Activated CD4-positive, alpha-beta T cell treated with anti-CD3 and anti-CD28 coated beads for 36 hours (primary cell): ENCODE measurements around the gene OTUD5. TPM values are rescaled to one million over a fixed set of nuclear protein-coding genes. Genes with fewer than 3 reads are reported as not detected.

Experiments
- ATAC-seq: fragments of 200-7000 bp; cut with Tn5 transposase; one replicate; pipeline ENCODE4 v1.10.0; 2021; ENCODE audit warnings: mild to moderate bottlenecking, moderate library complexity
- CTCF ChIA-PET: fragments of 350-600 bp; sonication (Branson Sonifier 250); formaldehyde crosslinking; loops from one replicate; lab custom pipeline; 2021; ENCODE audit warnings: antibody characterized with exemption; lab: Charles Lee
- POLR2A ChIA-PET: fragments of 350-600 bp; sonication (Branson Sonifier 250); formaldehyde crosslinking; loops from one replicate; lab custom pipeline; 2021; ENCODE audit warnings: antibody characterized with exemption, inconsistent platforms; lab: Charles Lee
- DNase-seq: peaks from one replicate; pipeline ENCODE4 v3.0.0-alpha.2; 2020
- H3K27ac Mint-ChIP-seq: one replicate; pipeline ENCODE4 v1.8.0; 2021; ENCODE audit warnings: mixed read lengths
- H3K27me3 Mint-ChIP-seq: one replicate; pipeline ENCODE4 v1.8.0; 2021; ENCODE audit warnings: mixed read lengths
- H3K36me3 Mint-ChIP-seq: one replicate; pipeline ENCODE4 v1.8.0; 2021; ENCODE audit warnings: low read depth, mixed read lengths
- H3K4me1 Mint-ChIP-seq: one replicate; pipeline ENCODE4 v1.8.0; 2021; ENCODE audit warnings: mixed read lengths
- H3K4me3 Mint-ChIP-seq: one replicate; pipeline ENCODE4 v1.8.0; 2021; ENCODE audit warnings: mild to moderate bottlenecking, moderate library complexity, mixed read lengths
- H3K9me3 Mint-ChIP-seq: one replicate; pipeline ENCODE4 v1.8.0; 2021; ENCODE audit warnings: low read depth, mixed read lengths
- intact Hi-C, 2 experiments: fragments of 100-400 bp; cut with DNase I in 1 of 2; cut with micrococcal nuclease in 1 of 2; formaldehyde crosslinking; loops; one replicate each; pipeline versions ENCODE4 v1.14.2 to v1.15.1; 2022 to 2024; cut with DNase I, micrococcal nuclease
- total RNA-seq, 2 experiments: library from RNA; stranded (reverse); gene quantifications; one replicate each; pipeline ENCODE4 v1.2.3, GENCODE V29; 2021

The OTUD5 gene
- total RNA-seq, 2 experiments from 2014 or later: 68.0 to 98.1 TPM

DNA sequence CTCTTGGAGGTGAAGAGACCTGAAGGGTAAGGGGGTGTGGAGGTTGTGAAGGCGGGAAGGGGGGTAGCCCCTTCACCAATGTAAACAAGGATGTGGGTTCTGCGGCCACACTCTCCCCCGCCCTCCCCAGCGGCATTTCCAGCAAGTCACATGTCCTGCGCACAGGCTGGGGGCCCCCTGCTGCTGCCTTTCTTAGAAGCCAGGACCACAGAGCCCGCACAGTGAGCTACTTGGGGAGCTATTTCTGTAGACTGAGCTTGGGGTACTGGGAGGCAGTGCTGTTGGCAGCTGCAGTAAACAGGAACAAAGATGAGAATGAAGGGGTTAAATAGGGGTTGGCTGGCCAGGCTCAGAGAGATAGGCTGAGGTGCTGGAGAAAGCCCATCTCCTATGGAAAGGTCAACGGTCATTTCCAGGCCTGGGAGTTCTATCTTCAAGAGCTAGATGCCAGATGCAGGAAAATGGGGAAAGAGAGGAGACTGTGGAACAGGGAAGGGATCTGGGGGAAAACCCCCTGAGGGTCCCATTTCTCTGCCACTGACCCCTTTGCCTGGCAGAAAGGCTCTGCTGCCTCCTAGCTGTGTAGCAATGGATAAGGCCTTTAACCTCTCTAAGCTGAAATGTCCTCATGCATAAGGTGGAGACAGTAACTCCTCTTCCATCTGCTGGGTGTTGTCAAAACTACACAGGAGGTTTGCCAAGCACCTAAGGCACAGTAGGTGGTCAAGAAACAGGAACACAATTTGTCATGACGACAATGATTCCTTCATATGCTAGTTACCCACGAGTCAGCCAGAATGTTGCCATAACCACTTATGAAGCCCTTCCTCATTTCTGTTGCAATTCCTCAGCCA lies 20.1 kb downstream of the OTUD5 start:
- Mint-ChIP-seq H3K36me3 (peaks cover 70% of the 10 kb centered on the region), H3K4me3 (peak overlapping the region; percentile 64), H3K27me3 (no peaks in the 10 kb centered on the region), H3K9me3 (no peaks in the 10 kb centered on the region), H3K4me1 (peaks cover 81% of the 10 kb centered on the region), H3K27ac (peak overlapping the region; percentile 96)
- ATAC-seq (peak; percentile 61), DNase-seq (peak; percentile 93)
- POLR2A ChIA-PET: interaction anchor here (0.6 to 5.3 kb wide), 12 partner anchors 13 to 306 kb away, joined by 3 to 86 read pairs (median 6); partner anchors contain the start of genes OTUD5, PIM2, PQBP1 and SLC35A2
- intact Hi-C loops: loop anchor here (1.0 to 5.0 kb wide), 6 partner anchors 18 to 335 kb away; partner anchors contain the start of gene PIM2 (in 2 of the 2)
- CTCF ChIA-PET: interaction anchor here (0.6 to 2.3 kb wide), 8 partner anchors 9 to 218 kb away, joined by 3 to 17 read pairs (median 3); partner anchors contain the start of genes PIM2 and SLC35A2

DNA sequence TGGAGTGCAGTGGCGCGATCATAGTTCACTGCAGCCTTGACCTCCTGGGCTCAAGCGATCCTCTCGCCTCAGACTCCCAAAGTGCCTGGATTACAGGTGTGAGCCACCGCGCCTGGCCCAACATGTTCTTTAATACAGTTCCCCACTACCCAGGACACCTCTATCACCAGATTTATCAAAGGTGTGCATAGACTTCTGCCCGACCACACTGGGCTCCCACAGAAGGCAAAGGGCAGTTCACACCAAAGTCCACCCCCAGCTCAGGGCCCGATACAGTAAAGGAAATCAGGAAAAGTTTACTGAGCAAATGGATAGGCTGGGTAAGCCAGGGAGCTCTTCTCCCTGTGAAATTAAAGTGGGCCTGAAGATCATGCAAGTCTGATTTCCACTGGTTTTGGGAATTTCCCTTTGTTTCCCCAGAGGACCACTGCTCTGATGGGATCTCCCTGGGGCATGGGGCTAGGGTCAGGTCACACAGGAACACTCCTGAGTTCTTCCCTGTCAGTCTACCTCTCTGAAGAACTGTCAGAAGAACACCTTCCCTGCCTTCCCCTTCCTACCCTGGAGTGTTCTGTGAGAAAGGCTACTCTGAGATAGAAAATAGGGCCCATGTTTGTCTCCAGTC lies 20.9 kb downstream of the OTUD5 start:
- Mint-ChIP-seq H3K27me3 (no peaks in the 10 kb centered on the region), H3K4me3 (peak overlapping the region; percentile 64), H3K9me3 (no peaks in the 10 kb centered on the region), H3K27ac (peak overlapping the region; percentile 96), H3K4me1 (peaks cover 73% of the 10 kb centered on the region), H3K36me3 (peaks cover 63% of the 10 kb centered on the region)
- intact Hi-C loops: loop anchor here (1.0 to 5.0 kb wide), 6 partner anchors 17 to 336 kb away; partner anchors contain the start of gene PIM2 (in 2 of the 2)
- ChIA-PET CTCF (interaction anchor here (0.6 to 2.1 kb wide), 4 partner anchors 10 to 219 kb away, joined by 3 to 9 read pairs (median 5); partner anchors contain the start of gene SLC35A2), POLR2A (interaction anchor here (0.6 to 5.3 kb wide), 10 partner anchors 13 to 305 kb away, joined by 3 to 86 read pairs (median 6); partner anchors contain the start of genes OTUD5, PIM2, PQBP1 and SLC35A2)
- ATAC-seq (peak; percentile 0), DNase-seq (no peak)

DNA sequence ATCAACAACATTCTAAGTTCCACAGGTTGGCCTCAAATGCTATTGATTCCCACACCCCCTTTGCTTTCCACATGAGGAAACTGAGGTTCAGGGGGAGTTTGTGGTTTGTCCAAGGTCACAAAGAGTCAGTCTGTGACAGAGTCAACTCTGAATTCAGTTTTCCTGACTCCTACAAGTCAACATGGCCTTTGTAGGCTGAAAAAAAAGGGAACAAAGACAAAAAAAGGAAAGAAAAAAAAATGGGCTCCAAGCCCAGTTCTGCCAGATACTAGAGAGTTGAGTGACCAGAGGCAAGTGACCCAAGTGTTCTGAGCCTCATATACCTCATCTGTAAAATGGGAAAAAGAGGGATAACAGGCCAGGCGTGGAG lies 22.1 kb downstream of the OTUD5 start:
- Mint-ChIP-seq H3K36me3 (peaks cover 59% of the 10 kb centered on the region), H3K4me1 (peaks cover 67% of the 10 kb centered on the region)

DNA sequence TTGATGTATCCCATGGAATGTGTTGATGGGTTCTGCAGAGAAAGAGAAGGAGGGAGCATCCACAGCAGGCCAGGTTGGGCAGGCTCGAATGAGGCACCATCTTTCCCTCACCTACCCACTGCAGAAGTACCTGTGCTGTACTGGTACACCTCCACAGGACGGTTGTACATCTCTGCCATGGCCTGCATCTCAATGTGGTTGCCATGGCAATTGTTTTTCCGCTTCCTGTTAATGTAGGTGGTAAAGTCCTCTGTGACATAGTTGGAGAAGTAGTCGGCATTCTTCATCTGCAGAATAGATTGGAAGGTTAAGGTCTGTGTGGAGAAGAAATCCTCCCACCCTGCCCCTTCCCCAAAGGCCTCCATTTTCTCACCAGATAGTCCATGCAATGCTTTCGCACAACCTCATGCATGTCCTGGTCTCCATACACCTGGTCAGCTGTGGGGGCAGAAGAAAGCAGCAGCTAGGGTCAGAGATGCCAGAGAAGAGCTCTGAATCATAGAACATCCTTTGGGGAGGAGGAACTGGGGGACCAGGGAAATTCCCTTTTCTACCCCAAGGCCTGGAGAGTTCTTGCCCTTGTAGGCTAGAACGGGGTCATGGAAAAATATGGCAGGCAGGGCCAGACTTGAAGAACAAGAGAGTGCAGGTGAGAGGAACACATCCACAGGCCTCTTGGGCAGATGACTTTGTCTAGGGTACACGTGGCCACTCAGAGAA lies 22.7 kb downstream of the OTUD5 start:
- POLR2A ChIA-PET: interaction anchor here (0.6 to 1.2 kb wide), 4 partner anchors 8 to 23 kb away, joined by 4 to 6 read pairs (median 5); partner anchors contain the start of genes OTUD5 and SLC35A2
- CTCF ChIA-PET: interaction anchor here (1.0 kb wide), 1 partner anchor 15 kb away, joined by 5 read pairs; no protein-coding TSS in a partner anchor
- DNase-seq (peak; percentile 53), ATAC-seq (peak; percentile 6)
- Mint-ChIP-seq H3K27ac (peak overlapping the region; percentile 96), H3K4me1 (peaks cover 64% of the 10 kb centered on the region), H3K4me3 (peak overlapping the region; percentile 67), H3K9me3 (no peaks in the 10 kb centered on the region), H3K27me3 (no peaks in the 10 kb centered on the region), H3K36me3 (peaks cover 59% of the 10 kb centered on the region)
- intact Hi-C loops: loop anchor here in 1 of 2 experiments (5.0 kb wide), 3 partner anchors 197 to 338 kb away; no protein-coding TSS in a partner anchor

More for the DNA sequence above, 22.1 kb downstream of the OTUD5 start:
- Mint-ChIP-seq H3K9me3 (no peaks in the 10 kb centered on the region), H3K27me3 (no peaks in the 10 kb centered on the region), H3K4me3 (peak overlapping the region; percentile 67), H3K27ac (peak overlapping the region; percentile 96)
- intact Hi-C loops: loop anchor here in 1 of 2 experiments (5.0 kb wide), 3 partner anchors 198 to 337 kb away; no protein-coding TSS in a partner anchor
- ChIA-PET CTCF (interaction anchor here (1.0 kb wide), 1 partner anchor 16 kb away, joined by 5 read pairs; no protein-coding TSS in a partner anchor), POLR2A (interaction anchor here (1.0 to 1.2 kb wide), 2 partner anchors 8 to 15 kb away, joined by 6 read pairs; no protein-coding TSS in a partner anchor)
- no peak for DNase-seq
- no peak for ATAC-seq

DNA sequence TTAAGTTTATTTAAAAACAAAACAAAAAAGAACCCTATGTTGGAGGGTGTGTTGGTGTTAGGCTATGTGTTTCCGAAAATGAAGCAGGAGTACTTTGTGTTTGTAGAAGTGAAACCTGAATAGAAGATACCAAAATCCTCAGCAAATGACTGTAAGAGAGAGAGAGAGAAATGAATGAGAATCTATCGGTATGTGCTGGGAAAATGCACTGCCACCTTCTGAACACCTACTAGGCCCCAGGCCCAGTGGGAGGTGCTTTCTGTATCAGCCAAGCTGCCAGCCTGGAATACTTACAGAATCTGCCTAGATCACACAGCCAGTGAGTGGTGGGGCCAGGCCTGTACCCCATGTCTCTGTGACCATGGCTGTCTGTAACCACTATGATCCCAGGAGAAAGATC lies 23.6 kb downstream of the OTUD5 start:
- CTCF ChIA-PET: interaction anchor here (0.6 kb wide), 1 partner anchor 12 kb away, joined by 3 read pairs; no protein-coding TSS in a partner anchor
- POLR2A ChIA-PET: interaction anchor here (1.1 kb wide), 1 partner anchor 18 kb away, joined by 3 read pairs; no protein-coding TSS in a partner anchor
- H3K4me3 Mint-ChIP-seq: peak overlapping the region; percentile 67

DNA sequence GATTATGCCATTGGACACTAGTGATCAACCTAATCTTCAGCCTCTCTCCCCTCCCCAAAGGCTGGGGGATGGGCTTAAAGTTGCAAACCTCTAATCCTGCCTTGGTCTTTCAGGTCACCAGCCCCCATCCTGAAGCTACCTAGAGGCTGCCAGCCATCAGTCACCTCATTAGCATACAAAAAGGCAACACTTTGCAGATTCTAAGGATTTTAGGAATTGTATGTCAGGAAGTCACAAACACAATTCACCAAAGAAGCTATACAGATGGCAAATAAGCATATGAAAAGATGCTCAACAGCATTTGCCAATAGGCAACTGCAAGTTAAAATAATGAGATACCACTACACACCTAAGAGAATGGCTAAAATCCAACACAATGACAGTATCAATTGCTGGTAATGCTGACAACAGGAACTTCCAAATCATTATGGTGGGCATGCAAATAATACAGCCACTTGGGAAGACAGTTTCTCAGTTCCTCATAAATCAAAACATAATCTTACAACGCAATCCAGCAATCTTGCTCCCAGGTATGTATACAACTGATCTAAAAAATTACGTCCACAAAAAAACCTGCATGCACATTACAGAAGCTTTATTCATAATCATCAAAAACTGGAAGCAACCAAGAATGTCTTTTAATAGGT lies 29.5 kb downstream of the OTUD5 start:
- intact Hi-C loops: no loop called here
- Mint-ChIP-seq H3K4me3 (no peak overlapping the region), H3K27me3 (no peaks in the 10 kb centered on the region), H3K27ac (no peak overlapping the region), H3K4me1 (peaks cover 31% of the 10 kb centered on the region), H3K36me3 (peaks cover 37% of the 10 kb centered on the region), H3K9me3 (no peaks in the 10 kb centered on the region)
- no peak for ATAC-seq
- DNase-seq: no peak
- ChIA-PET POLR2A (no interaction called here), CTCF (no interaction called here)

More for the DNA sequence above, 23.6 kb downstream of the OTUD5 start:
- peaks cover 54% of the 10 kb centered on the region for H3K4me1 Mint-ChIP-seq
- no peaks in the 10 kb centered on the region for H3K9me3 Mint-ChIP-seq
- DNase-seq (peak; percentile 63), ATAC-seq (peak; percentile 20)
- H3K36me3 Mint-ChIP-seq: peaks cover 54% of the 10 kb centered on the region
- no peaks in the 10 kb centered on the region for H3K27me3 Mint-ChIP-seq
- intact Hi-C loops: no loop called here
- H3K27ac Mint-ChIP-seq: peak overlapping the region; percentile 96

DNA sequence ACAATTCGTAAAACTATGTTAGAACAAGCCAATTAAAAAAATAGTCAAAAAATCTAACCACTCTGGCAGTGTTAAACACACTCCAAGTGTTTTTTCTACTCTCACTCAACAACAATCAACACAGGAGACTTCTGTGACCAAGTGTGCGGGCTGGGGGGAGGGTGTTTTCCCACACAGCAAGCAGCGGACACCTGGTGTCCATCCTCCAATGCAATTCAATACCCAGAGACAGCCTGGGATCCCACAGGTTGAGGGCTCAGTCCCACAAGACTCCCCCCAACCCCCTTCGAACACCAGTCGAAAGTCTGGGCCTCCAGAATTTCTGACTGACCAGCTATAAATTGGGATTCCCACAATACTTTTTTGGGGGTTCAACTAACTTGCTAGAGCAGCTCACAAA lies 30.3 kb downstream of the OTUD5 start:
- DNase-seq (no peak), ATAC-seq (no peak)
- H3K36me3 Mint-ChIP-seq: peaks cover 38% of the 10 kb centered on the region
- H3K27ac Mint-ChIP-seq: peak overlapping the region; percentile 31
- H3K27me3 Mint-ChIP-seq: no peaks in the 10 kb centered on the region
- no peaks in the 10 kb centered on the region for H3K9me3 Mint-ChIP-seq
- H3K4me3 Mint-ChIP-seq: no peak overlapping the region
- peaks cover 34% of the 10 kb centered on the region for H3K4me1 Mint-ChIP-seq
- ChIA-PET CTCF (no interaction called here), POLR2A (no interaction called here)
- intact Hi-C loops: no loop called here

DNA sequence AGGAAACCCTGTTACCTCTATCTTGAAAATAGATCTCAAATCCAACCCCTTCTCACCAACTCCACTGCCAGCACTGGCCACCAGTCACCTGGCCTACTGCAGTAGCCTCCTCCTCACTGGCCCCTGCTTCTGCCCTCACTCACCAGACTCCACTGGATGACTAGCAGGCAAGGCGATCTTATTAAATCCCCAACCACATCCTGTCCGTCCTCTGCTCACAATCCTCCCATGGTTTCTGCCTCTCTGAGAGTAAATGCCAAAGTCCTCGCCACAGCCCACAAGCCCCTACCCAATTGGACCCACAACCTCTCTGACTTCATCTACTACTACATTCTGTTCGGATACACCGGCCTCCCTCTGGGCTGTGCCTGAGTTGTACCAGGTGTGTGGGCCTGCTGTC lies 33.1 kb downstream of the OTUD5 start:
- Mint-ChIP-seq H3K36me3 (peaks cover 44% of the 10 kb centered on the region), H3K27me3 (no peaks in the 10 kb centered on the region), H3K4me3 (no peak overlapping the region), H3K27ac (peak overlapping the region; percentile 49), H3K9me3 (no peaks in the 10 kb centered on the region), H3K4me1 (peaks cover 52% of the 10 kb centered on the region)
- CTCF ChIA-PET: interaction anchor here (0.7 kb wide), 1 partner anchor 271 kb away, joined by 3 read pairs; no protein-coding TSS in a partner anchor
- DNase-seq (no peak), ATAC-seq (no peak)
- intact Hi-C loops: no loop called here
- POLR2A ChIA-PET: interaction anchor here (1.3 kb wide), 1 partner anchor 13 kb away, joined by 6 read pairs; no protein-coding TSS in a partner anchor

DNA sequence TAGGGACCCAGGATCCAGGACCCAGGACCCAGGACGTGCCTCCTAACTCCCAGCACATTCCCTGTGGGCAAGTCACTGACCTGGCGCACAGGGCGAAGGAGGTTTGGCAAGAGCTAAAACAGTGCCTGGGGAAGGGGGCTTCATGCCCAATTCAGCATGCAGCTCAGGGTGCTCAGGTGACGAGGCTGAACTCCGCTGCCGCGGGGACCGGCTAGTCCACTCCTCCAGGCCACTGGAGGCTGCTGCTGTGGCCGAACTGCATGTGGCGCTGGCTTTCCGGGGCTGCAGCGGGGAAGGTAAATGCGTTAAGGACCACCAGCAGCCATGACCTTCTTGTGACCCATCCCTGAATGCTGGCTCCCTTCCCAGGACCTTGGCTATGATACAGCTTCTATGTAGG lies 33.6 kb downstream of the OTUD5 start:
- Mint-ChIP-seq H3K4me1 (peaks cover 52% of the 10 kb centered on the region), H3K4me3 (no peak overlapping the region), H3K27ac (peak overlapping the region; percentile 49), H3K36me3 (peaks cover 46% of the 10 kb centered on the region), H3K27me3 (no peaks in the 10 kb centered on the region), H3K9me3 (no peaks in the 10 kb centered on the region)
- intact Hi-C loops: no loop called here
- ATAC-seq: no peak
- ChIA-PET POLR2A (interaction anchor here (1.3 kb wide), 1 partner anchor 13 kb away, joined by 6 read pairs; no protein-coding TSS in a partner anchor), CTCF (interaction anchor here (0.7 kb wide), 2 partner anchors 244 to 271 kb away, joined by 3 read pairs; no protein-coding TSS in a partner anchor)
- no peak for DNase-seq

DNA sequence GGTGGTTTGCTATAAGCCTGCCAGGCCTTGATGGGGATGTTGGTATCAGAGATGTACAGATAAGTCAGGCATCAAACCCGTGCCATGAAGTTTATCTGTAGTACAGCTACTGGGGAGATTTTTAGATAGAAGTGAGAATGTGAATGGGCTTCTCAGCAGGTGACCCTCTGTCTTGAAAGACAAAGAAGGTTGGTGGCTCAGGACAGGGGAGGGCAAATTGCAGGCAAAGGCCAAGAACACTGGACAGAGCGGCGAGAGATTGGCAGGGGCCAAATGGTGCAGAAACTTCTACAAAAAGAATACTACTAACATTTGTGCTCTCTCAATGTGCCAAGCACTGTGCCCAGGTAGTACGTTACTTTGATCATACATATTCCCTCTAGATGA lies 36.7 kb downstream of the OTUD5 start:
- ChIA-PET POLR2A (interaction anchor here (0.9 to 4.9 kb wide), 6 partner anchors 9 to 35 kb away, joined by 3 to 86 read pairs (median 8); partner anchors contain the start of gene SLC35A2), CTCF (interaction anchor here (0.8 to 2.5 kb wide), 3 partner anchors 17 to 270 kb away, joined by 3 to 17 read pairs (median 4); partner anchors contain the start of genes PQBP1 and TIMM17B)
- peak overlapping the region; percentile 97 for H3K4me3 Mint-ChIP-seq
- H3K4me1 Mint-ChIP-seq: peaks cover 49% of the 10 kb centered on the region
- peak overlapping the region; percentile 96 for H3K27ac Mint-ChIP-seq
- intact Hi-C loops: no loop called here
- no peaks in the 10 kb centered on the region for H3K27me3 Mint-ChIP-seq
- no peaks in the 10 kb centered on the region for H3K9me3 Mint-ChIP-seq
- H3K36me3 Mint-ChIP-seq: peaks cover 63% of the 10 kb centered on the region
- ATAC-seq (no peak), DNase-seq (no peak)
